Forelimb muscle (tissue), 1 donor: Measurements from ENCODE around the gene RAP1B. TPM values are rescaled to one million over a fixed set of nuclear protein-coding genes. Genes with fewer than 3 reads are reported as not detected.

ENCODE experiments used
- DNase-seq: peaks from one replicate; pipeline ENCODE4 v3.0.0-alpha.2; 2013; ENCODE audit warnings: low read depth
- polyA plus RNA-seq: library from polyadenylated mRNA; unstranded; fragments of 120-200 nt; gene quantifications from one replicate; pipeline ENCODE4 v1.2.1, GENCODE V29; 2013; ENCODE audit not compliant: insufficient read length

Gene RAP1B
- polyA plus RNA-seq, 1 donor = 98.0 TPM

GRCh38 chr12:68699486-68699885 is 88.8 kb downstream of the RAP1B start:
- DNase-seq = no peak

Other genes starting within 250 kb of the RAP1B start
- gene NUP107, start 76.1 kb downstream of the RAP1B start, polyA plus RNA-seq = 38.2 TPM
- gene SLC35E3, start 135.3 kb downstream of the RAP1B start, polyA plus RNA-seq = 19.2 TPM
- gene MDM2, start 197.3 kb downstream of the RAP1B start, polyA plus RNA-seq = 40.9 TPM